Activated naive CD4-positive, alpha-beta T cell treated with anti-CD3 and anti-CD28 coated beads for 36 hours (primary cell): ENCODE data around the gene WDR17. TPM values are rescaled to one million over a fixed set of nuclear protein-coding genes. Genes with fewer than 3 reads are reported as not detected.
A peak's percentile ranks its signal among the peaks of the same experiment; 100 is the strongest.

Experiments
- CTCF ChIA-PET: fragments of 350-600 bp; sonication (Branson Sonifier 250); formaldehyde crosslinking; loops from one replicate; lab custom pipeline; 2021; ENCODE audit warnings: antibody characterized with exemption; lab: Charles Lee
- DNase-seq: peaks from one replicate; pipeline ENCODE4 v3.0.0-alpha.2; 2020
- H3K27ac Mint-ChIP-seq: one replicate; pipeline ENCODE4 v1.8.0; 2021; ENCODE audit warnings: mild to moderate bottlenecking, mixed read lengths
- H3K27me3 Mint-ChIP-seq: one replicate; pipeline ENCODE4 v1.8.0; 2021; ENCODE audit warnings: low read depth, mixed read lengths
- H3K36me3 Mint-ChIP-seq: one replicate; pipeline ENCODE4 v1.8.0; 2021; ENCODE audit warnings: low read depth, mixed read lengths
- H3K4me1 Mint-ChIP-seq: one replicate; pipeline ENCODE4 v1.8.0; 2021; ENCODE audit warnings: low read depth, mixed read lengths
- H3K4me3 Mint-ChIP-seq: one replicate; pipeline ENCODE4 v1.8.0; 2021; ENCODE audit warnings: mild to moderate bottlenecking, moderate library complexity, mixed read lengths
- H3K9me3 Mint-ChIP-seq: one replicate; pipeline ENCODE4 v1.8.0; 2021; ENCODE audit warnings: mixed read lengths
- intact Hi-C: fragments of 100-400 bp; cut with micrococcal nuclease; formaldehyde crosslinking; loops from one replicate; pipeline ENCODE4 v1.15.1; 2023
- total RNA-seq, 2 experiments: library from RNA; stranded (reverse); gene quantifications; one replicate each; pipeline ENCODE4 v1.2.3, GENCODE V29; 2021

The WDR17 gene
- 1 to 10 TPM; 1.4 to 1.7 TPM for total RNA-seq

- Mint-ChIP-seq H3K9me3 (no peaks in the 10 kb centered on the region), H3K4me3 (peak within 1 kb of the TSS; percentile 86), H3K27ac (no peak within 1 kb of the TSS), H3K36me3 (no peaks in the 10 kb centered on the region), H3K27me3 (peaks cover 20% of the 10 kb centered on the region), H3K4me1 (peaks cover 11% of the 10 kb centered on the region)
- intact Hi-C loops: loop anchor here (1.0 to 2.0 kb wide), 3 partner anchors 119 to 255 kb away; partner anchors contain the start of gene SPATA4
- CTCF ChIA-PET: no interaction called here
- DNase-seq: peak; percentile 80
Measured at GRCh38 chr4:176065435-176066291, at the start of gene WDR17. Gene WDR17 (plus strand): TSS chr4:176065841. CDS start chr4:176111581, 45,740 bp downstream.

GRCh38 chr4:176016601-176017000 is 49.0 kb upstream of the WDR17 start:
- peaks cover 4% of the 10 kb centered on the region for H3K27me3 Mint-ChIP-seq
- no peaks in the 10 kb centered on the region for H3K9me3 Mint-ChIP-seq
- no peak overlapping the region for H3K27ac Mint-ChIP-seq
- no peak for DNase-seq
- intact Hi-C loops: no loop called here
- no peaks in the 10 kb centered on the region for H3K4me1 Mint-ChIP-seq
- CTCF ChIA-PET: no interaction called here
- H3K4me3 Mint-ChIP-seq: no peak overlapping the region
- H3K36me3 Mint-ChIP-seq: no peaks in the 10 kb centered on the region

GRCh38 chr4:176020481-176021085 is 45.1 kb upstream of the WDR17 start:
- CTCF ChIA-PET: no interaction called here
- intact Hi-C loops: no loop called here
- H3K27ac Mint-ChIP-seq: no peak overlapping the region
- H3K4me3 Mint-ChIP-seq: no peak overlapping the region
- no peaks in the 10 kb centered on the region for H3K9me3 Mint-ChIP-seq
- no peaks in the 10 kb centered on the region for H3K36me3 Mint-ChIP-seq
- no peak for DNase-seq
- H3K27me3 Mint-ChIP-seq: peaks cover 7% of the 10 kb centered on the region
- no peaks in the 10 kb centered on the region for H3K4me1 Mint-ChIP-seq

- Mint-ChIP-seq H3K4me3 (no peak overlapping the region), H3K9me3 (no peaks in the 10 kb centered on the region), H3K27ac (no peak overlapping the region), H3K4me1 (no peaks in the 10 kb centered on the region), H3K27me3 (peaks cover 3% of the 10 kb centered on the region), H3K36me3 (no peaks in the 10 kb centered on the region)
- intact Hi-C loops: loop anchor here (5.0 kb wide), 1 partner anchor 1017 kb away; no protein-coding TSS in a partner anchor
- no peak for DNase-seq
- CTCF ChIA-PET: no interaction called here
Measured at GRCh38 chr4:176030391-176030790, 35.2 kb upstream of the WDR17 start.

- DNase-seq: no peak
- intact Hi-C loops: loop anchor here (5.0 kb wide), 1 partner anchor 1015 kb away; no protein-coding TSS in a partner anchor
- no peaks in the 10 kb centered on the region for H3K36me3 Mint-ChIP-seq
- no peak overlapping the region for H3K4me3 Mint-ChIP-seq
- H3K27me3 Mint-ChIP-seq: peaks cover 3% of the 10 kb centered on the region
- no peaks in the 10 kb centered on the region for H3K9me3 Mint-ChIP-seq
- H3K27ac Mint-ChIP-seq: no peak overlapping the region
- CTCF ChIA-PET: no interaction called here
- no peaks in the 10 kb centered on the region for H3K4me1 Mint-ChIP-seq
Measured at GRCh38 chr4:176031922-176032321, 33.7 kb upstream of the WDR17 start.

- H3K9me3 Mint-ChIP-seq: no peaks in the 10 kb centered on the region
- no peaks in the 10 kb centered on the region for H3K4me1 Mint-ChIP-seq
- no peaks in the 10 kb centered on the region for H3K36me3 Mint-ChIP-seq
- no peak for DNase-seq
- no peak overlapping the region for H3K27ac Mint-ChIP-seq
- CTCF ChIA-PET: no interaction called here
- no peak overlapping the region for H3K4me3 Mint-ChIP-seq
- intact Hi-C loops: loop anchor here (5.0 kb wide), 1 partner anchor 1015 kb away; no protein-coding TSS in a partner anchor
- H3K27me3 Mint-ChIP-seq: peaks cover 3% of the 10 kb centered on the region
Measured at GRCh38 chr4:176032454-176032853, 33.2 kb upstream of the WDR17 start.

- H3K36me3 Mint-ChIP-seq: no peaks in the 10 kb centered on the region
- H3K4me1 Mint-ChIP-seq: no peaks in the 10 kb centered on the region
- H3K27me3 Mint-ChIP-seq: no peaks in the 10 kb centered on the region
- H3K9me3 Mint-ChIP-seq: no peaks in the 10 kb centered on the region
- CTCF ChIA-PET: interaction anchor here (1.4 kb wide), 1 partner anchor 10 kb away, joined by 4 read pairs; no protein-coding TSS in a partner anchor
- intact Hi-C loops: loop anchor here (1.0 to 5.0 kb wide), 3 partner anchors 243 to 1013 kb away; no protein-coding TSS in a partner anchor
- H3K27ac Mint-ChIP-seq: no peak overlapping the region
- peak; percentile 28 for DNase-seq
- H3K4me3 Mint-ChIP-seq: no peak overlapping the region
Measured at GRCh38 chr4:176034499-176034898, 31.1 kb upstream of the WDR17 start.

GRCh38 chr4:176034936-176035335 is 30.7 kb upstream of the WDR17 start:
- CTCF ChIA-PET: interaction anchor here (0.7 to 3.0 kb wide), 5 partner anchors 9 to 682 kb away, joined by 3 to 12 read pairs (median 3); no protein-coding TSS in a partner anchor
- Mint-ChIP-seq H3K36me3 (no peaks in the 10 kb centered on the region), H3K27ac (no peak overlapping the region), H3K9me3 (no peaks in the 10 kb centered on the region), H3K27me3 (no peaks in the 10 kb centered on the region), H3K4me3 (no peak overlapping the region), H3K4me1 (no peaks in the 10 kb centered on the region)
- intact Hi-C loops: loop anchor here (1.0 to 5.0 kb wide), 3 partner anchors 242 to 1012 kb away; no protein-coding TSS in a partner anchor
- DNase-seq: no peak

- CTCF ChIA-PET: interaction anchor here (1.2 to 3.0 kb wide), 2 partner anchors 19 to 305 kb away, joined by 4 to 12 read pairs; no protein-coding TSS in a partner anchor
Measured at GRCh38 chr4:176036585-176037205, 28.9 kb upstream of the WDR17 start.

GRCh38 chr4:176038789-176039188 is 26.9 kb upstream of the WDR17 start:
- intact Hi-C loops: no loop called here
- H3K36me3 Mint-ChIP-seq: no peaks in the 10 kb centered on the region
- no peak for DNase-seq
- no peak overlapping the region for H3K4me3 Mint-ChIP-seq
- H3K27ac Mint-ChIP-seq: no peak overlapping the region
- CTCF ChIA-PET: interaction anchor here (1.2 kb wide), 1 partner anchor 302 kb away, joined by 3 read pairs; no protein-coding TSS in a partner anchor
- no peaks in the 10 kb centered on the region for H3K9me3 Mint-ChIP-seq
- no peaks in the 10 kb centered on the region for H3K4me1 Mint-ChIP-seq
- H3K27me3 Mint-ChIP-seq: peaks cover 8% of the 10 kb centered on the region

More at GRCh38 chr4:176036585-176037205, 28.9 kb upstream of the WDR17 start:
- Mint-ChIP-seq H3K4me3 (no peak overlapping the region), H3K36me3 (no peaks in the 10 kb centered on the region), H3K27ac (no peak overlapping the region), H3K4me1 (no peaks in the 10 kb centered on the region), H3K27me3 (no peaks in the 10 kb centered on the region), H3K9me3 (no peaks in the 10 kb centered on the region)
- no peak for DNase-seq
- intact Hi-C loops: no loop called here

GRCh38 chr4:176042195-176042594 is 23.4 kb upstream of the WDR17 start:
- H3K36me3 Mint-ChIP-seq: no peaks in the 10 kb centered on the region
- no peaks in the 10 kb centered on the region for H3K4me1 Mint-ChIP-seq
- peaks cover 23% of the 10 kb centered on the region for H3K27me3 Mint-ChIP-seq
- H3K9me3 Mint-ChIP-seq: no peaks in the 10 kb centered on the region
- intact Hi-C loops: no loop called here
- DNase-seq: no peak
- CTCF ChIA-PET: no interaction called here
- H3K27ac Mint-ChIP-seq: no peak overlapping the region
- H3K4me3 Mint-ChIP-seq: no peak overlapping the region
